ELR (cell line): ENCODE measurements around the gene PHACTR4.
"Not testable (repeated sequence)": the region's sequence is repeated elsewhere in the genome, so short reads cannot be mapped to it uniquely, and the experiment has no call there.

ENCODE experiments used
- DNase-seq: peaks from one replicate; pipeline ENCODE4 v3.0.0-alpha.2; 2015; ENCODE audit warnings: low read depth

PHACTR4 gene

DNA sequence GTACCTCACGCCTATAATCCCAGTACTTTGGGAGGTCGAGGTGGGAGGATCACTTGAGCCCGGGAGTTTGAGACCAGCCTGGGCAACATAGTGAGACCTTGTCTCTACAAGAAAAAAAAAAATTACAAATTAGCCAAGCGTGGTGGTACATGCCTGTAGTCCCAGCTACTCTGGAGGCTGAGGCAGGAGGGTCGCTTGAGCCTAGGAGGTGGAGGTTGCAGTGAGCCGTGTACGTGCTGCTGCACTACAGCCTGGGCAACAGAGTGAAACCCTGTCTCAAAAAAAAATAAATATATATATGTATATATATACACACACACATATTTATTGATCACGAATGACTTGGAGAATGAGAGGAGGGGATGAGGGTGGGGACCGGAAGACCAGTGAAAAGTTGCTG lies 153.0 kb downstream of the PHACTR4 start:
- not testable (repeated sequence) for DNase-seq

DNA sequence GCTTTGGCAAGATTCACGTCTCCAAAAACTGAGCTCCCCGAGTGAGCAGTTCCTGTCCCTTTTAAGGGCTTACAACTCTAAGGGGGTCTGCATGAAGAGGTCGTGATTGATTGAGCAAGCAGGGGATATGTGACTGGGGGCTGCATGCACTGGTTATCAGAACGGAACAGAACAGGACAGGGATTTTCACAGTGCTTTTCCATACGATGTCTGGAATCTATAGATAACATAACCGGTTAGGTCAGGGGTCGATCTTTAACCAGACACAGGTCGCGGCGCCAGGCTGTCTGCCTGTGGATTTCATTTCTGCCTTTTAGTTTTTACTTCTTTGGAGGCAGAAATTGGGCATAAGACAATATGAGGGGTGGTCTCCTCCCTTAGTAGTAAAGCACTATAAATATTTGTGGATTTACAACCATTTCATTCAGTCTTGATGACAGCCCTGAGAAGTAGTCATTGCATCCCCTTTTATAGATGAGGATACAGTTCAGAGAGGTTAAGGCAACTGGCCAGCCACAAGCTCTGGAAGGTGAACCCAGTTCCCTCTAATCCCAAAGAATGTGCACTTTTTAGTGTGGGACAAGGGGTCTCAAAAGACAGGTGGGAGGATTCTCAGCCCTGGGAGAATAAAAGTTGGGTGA lies 155.6 kb downstream of the PHACTR4 start:
- not testable (repeated sequence) for DNase-seq

DNA sequence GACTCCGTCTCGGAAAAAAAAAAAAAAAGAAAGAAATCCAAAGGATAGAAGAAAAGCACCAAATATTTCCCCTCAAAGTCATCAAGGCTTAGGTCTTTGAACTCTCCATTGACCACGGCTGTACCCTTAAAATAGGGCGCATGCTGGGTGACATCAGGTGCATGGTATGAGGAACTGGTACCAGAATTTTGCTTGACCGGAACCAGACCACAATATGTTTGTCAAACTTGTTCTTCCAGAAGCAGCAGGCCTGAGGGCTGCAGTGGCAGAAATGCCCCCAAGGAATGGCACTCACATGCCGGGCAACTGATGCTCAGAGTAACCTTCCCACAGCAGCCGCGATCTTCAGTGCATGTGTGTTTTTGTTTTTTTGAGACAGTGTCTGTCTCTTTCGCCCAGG lies 157.3 kb downstream of the PHACTR4 start:
- peak; percentile 65 for DNase-seq

DNA sequence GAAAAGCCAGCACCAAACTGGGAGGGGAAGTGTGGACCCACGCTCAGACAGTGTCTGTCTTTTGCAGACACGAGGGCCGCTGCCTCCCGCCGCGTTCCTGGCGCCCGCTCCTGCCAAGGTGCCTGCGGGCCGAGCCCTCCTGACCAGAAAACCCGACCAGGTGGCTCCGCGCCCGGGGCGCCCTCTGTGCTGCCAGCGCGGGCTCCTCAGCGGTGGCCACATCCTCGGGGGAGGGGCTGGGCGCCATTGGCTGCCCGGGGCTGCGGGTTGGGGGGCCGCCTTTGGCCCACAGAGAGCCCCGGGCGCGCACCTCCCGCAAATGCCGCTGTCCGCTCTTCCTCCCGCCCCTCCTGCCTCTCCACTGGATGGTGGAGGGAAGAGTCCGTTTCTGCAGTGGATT lies 160.9 kb downstream of the PHACTR4 start:
- no peak for DNase-seq

DNA sequence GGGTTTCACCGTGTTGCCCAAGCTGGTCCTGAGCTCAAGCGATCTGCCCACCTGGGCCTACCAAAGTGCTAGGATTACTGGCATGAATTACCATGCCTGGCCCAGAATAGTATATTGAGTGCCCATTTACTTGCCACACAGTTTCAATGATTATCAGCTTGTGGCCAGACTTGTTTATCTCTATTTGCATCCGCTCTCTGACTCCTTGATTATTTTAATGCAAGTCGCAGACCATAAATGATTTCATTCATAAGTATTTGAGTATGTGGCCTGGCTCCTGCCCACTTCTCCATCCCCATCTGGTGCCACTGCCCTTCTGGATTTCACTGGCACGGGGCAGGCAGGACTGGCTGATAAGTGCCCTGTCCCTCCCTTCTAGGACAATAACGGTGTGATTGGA lies 165.1 kb downstream of the PHACTR4 start:
- DNase-seq: no peak

DNA sequence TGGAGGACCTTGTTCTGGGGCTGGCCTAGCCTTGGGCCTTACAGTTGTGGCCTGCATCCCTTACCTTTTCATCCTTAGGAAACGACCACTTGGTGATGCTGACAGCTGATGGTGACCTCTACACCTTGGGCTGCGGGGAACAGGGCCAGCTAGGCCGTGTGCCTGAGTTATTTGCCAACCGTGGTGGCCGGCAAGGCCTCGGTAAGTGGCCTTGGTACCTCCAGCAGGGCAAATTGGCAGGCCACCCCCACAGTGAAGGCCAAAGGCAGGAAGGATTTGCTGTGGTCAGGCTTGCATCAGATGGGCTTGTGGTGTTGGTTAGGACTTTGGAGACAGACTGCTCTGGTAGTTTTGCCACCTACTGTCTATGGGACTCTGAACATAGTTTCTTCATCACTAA lies 165.6 kb downstream of the PHACTR4 start:
- no peak for DNase-seq

DNA sequence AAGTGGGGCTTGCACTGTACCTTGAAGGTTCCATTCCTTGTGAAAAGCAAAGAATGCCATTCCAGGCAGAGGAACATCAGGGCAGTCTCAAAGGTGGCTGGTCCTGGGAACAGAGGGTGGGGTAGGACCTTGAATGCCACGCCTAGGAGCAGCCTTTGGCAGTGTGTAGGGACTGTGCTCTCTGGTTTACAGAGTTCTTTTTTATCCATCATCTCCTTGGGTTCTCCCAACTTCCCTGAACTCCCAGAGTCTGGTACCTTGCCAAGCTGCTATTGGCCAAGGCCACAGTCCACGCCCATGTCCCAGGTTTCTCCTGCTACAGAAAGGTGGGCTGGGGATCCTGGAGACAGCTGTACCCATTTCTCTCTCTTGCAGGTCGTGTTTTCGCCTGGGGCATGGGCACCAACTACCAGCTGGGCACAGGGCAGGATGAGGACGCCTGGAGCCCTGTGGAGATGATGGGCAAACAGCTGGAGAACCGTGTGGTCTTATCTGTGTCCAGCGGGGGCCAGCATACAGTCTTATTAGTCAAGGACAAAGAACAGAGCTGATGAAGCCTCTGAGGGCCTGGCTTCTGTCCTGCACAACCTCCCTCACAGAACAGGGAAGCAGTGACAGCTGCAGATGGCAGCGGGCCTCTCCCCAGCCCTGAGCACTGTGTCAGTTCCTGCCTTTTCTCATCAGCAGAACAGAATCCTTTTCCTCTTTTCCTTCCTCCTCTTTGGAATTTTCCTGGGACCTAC lies 168.1 kb downstream of the PHACTR4 start:
- no peak for DNase-seq

DNA sequence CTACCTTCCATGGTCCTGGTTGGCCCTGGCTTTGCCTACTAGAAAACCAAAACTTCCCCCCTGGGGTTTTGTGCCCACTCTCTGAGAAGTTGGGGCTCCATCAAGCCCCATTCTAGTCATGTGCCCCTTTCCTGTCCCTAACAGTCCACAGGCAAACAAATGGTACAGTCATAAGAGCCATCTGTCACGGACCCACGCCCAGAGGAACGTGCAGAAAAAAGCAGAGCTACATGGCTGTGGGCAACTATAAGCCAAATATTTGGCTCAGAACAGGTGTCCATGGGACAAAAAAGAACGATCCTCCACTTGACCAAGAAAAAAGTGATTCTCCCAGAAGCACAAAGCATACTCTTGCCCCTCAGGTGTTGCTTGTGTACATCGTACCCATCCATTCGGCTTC lies 168.7 kb downstream of the PHACTR4 start:
- no peak for DNase-seq

DNA sequence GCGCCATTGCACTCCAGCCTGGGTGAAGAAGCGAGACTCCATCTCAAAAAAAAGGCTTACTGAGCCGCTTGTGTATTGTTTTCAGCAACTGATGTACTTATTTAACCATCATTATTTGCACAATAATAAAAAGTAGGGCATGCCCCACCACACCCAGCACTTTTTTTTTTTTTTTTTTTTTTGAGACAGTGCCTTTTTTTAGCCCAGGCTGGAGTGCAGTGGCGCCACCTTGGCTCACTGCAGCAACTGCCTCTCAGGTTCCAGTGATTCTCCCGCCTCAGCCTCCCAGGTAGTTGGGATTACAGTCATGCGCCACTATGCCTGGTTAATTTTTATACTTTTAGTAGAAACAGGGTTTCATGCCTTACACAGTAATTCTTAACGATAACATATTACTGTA lies 171.1 kb downstream of the PHACTR4 start:
- peak; percentile 24 for DNase-seq

DNA sequence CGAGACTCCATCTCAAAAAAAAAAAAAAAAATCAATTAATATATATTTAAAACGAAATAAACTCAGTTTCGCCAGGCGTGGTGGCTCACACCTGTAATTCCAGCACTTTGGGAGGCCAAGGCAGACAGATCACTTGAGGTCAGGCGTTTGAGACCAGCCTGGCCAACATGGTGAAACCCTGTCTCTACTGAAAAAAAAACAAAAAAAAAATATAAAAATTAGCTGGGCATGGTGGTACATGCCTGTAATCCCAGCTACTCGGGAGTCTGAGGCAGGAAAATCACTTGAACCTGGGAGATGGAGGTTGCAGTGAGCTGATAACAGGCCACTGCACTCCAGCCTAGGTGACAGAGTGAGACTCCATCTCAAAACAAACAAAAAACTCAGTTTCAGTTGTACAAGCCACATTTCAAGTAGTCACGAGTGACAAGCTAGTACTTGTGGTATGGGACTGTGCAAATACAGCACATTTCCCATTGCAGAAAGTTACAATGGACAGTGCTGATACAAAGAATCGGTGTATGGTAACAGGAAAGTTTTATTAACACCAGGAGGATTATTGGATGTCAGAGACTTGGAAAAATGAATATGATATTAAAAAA lies 172.0 kb downstream of the PHACTR4 start:
- not testable (repeated sequence) for DNase-seq

DNA sequence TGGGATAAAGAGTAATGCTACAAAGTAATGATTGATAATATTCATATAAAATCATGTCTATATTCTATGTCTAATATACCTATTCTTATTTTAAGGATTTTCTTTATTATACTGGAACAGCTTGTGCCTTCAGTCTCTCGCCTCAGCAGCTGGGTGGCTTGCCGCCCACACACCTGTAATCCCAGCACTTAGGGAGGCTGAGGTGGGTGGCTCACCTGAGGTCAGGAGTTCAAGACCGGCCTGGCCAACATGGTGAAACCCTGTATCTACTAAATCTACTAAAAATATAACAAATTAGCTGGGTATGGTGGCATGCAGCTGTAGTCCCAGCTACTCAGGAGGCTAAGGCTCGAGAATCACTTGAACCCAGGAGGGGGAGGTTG lies 175.7 kb downstream of the PHACTR4 start:
- no peak for DNase-seq

DNA sequence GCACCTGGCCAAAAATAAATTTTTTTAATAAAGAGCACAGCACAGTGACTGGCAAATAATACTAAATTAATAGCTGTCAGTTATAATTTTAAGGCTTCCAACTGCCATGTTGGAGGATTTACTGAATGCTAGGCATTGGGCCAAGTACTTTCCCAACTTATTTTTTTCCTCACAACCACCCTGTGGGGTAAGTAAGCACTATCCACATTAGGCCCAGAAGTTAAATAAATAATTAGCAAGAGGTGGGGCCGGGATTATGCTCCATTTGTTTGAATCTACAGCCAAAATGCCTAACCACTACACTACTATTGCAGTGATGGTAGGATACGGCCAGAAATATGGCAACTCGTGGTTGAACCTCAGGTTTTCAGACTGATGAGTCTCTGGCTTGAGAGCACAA lies 178.8 kb downstream of the PHACTR4 start:
- DNase-seq: no peak
